ENCODE data around the gene GTF2F1. TPM values are rescaled to one million over a fixed set of nuclear protein-coding genes. Genes with fewer than 3 reads are reported as not detected.

Gene GTF2F1
- total RNA-seq, 3 donors from 2014 or later, result 46.7 to 51.0 (median 48.5) TPM

DNA sequence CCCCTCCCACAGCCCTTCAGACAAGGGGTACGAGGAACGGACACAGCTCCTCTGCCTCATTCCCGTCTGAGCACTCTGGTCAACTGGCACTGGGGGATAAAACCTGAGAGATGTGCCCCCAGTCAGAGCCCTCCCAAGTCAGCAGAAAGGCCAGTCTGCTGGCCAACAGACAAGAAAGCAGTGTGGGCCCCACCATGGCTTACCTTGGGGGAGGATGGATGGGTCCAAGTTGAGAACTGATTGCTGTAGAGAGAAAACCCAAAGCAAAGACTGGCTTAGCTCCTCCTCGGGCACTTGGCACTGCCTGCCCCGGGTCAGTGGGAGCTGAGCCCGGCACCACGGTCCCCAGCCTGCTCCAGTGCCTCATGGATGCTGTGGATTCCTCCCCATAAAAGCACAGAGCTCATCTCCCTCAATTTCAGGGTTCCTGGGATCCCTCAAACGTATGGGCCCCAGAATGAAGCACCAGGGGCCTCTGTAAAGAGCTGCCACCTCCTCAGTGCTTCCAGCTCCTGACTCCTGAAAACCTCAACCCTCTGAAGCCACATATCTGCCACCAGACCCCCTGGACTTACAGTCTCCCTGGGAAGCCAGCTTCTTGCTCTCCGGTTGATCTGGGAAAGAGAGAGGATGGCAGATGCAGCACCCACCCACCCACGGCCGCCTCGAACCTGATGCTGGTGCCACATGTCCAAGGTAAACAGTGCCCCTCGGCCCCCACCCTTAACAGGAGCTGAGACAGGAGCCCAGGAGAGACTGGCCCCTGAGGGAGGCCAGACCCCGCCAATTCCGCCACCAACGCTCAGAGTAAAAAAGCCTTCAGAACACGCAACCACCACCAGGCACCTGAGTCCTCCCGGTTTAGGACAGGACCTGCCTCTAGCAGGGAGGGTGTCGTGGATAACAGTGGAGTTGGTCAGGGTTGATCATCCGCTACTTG lies 28.4 kb upstream of the GTF2F1 start:
- peaks cover 3 to 11% of the 10 kb centered on the region in 2 donors for H3K4me1 ChIP-seq
- intact Hi-C loops (cut with DNase I; ENCODE audit: low total_unique reads), result no loop called here
- no peak for TF ChIP-seq POLR2A (IDR thresholded peaks at IDR 0.05)
- TF ChIP-seq POLR2AphosphoS5 (IDR thresholded peaks at IDR 0.05), result no peak
- TF ChIP-seq, protein P1, sequence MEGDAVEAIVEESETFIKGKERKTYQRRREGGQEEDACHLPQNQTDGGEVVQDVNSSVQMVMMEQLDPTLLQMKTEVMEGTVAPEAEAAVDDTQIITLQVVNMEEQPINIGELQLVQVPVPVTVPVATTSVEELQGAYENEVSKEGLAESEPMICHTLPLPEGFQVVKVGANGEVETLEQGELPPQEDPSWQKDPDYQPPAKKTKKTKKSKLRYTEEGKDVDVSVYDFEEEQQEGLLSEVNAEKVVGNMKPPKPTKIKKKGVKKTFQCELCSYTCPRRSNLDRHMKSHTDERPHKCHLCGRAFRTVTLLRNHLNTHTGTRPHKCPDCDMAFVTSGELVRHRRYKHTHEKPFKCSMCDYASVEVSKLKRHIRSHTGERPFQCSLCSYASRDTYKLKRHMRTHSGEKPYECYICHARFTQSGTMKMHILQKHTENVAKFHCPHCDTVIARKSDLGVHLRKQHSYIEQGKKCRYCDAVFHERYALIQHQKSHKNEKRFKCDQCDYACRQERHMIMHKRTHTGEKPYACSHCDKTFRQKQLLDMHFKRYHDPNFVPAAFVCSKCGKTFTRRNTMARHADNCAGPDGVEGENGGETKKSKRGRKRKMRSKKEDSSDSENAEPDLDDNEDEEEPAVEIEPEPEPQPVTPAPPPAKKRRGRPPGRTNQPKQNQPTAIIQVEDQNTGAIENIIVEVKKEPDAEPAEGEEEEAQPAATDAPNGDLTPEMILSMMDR (IDR thresholded peaks at IDR 0.05), result no peak

DNA sequence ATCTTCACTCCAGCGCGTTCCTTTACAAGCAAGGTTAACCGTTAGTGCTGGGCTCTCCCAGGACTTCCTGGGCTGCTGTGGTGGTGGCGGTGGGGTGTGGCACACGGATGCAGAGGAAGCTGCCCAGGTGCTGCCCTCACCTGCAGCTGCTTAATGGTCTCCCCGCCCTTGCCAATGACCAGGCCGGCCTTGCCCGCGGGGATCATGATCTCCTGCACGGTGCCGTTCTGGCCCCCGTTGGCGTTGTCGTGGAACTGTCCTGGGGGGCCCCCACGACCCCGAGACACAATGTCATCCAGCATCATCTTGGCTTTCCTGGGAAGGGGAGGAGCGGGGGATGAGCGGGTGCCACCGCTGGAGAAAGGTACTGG lies 25.6 kb upstream of the GTF2F1 start:
- H3K9me3 ChIP-seq, result no peaks in the 10 kb centered on the region
- peaks cover 27% of the 10 kb centered on the region for H3K36me3 ChIP-seq
- no peak overlapping the region for H3K27ac ChIP-seq
- no peak for DNase-seq (ENCODE audit: low spot score in 2 of 2)
- TF ChIP-seq POLR2A (IDR thresholded peaks at IDR 0.05) (no peak), POLR2AphosphoS5 (IDR thresholded peaks at IDR 0.05) (no peak)
- TF ChIP-seq, protein P1 (IDR thresholded peaks at IDR 0.05), result no peak
- no peaks in the 10 kb centered on the region for H3K27me3 ChIP-seq
- intact Hi-C loops (cut with DNase I; ENCODE audit: low total_unique reads), result no loop called here
- H3K4me3 ChIP-seq, result no peak overlapping the region
- H3K4me1 ChIP-seq, result peaks cover 3 to 11% of the 10 kb centered on the region in 2 donors

More for the DNA sequence above, 28.4 kb upstream of the GTF2F1 start:
- Histone ChIP-seq H3K36me3 (peaks cover 5% of the 10 kb centered on the region), H3K27me3 (no peaks in the 10 kb centered on the region), H3K9me3 (no peaks in the 10 kb centered on the region), H3K27ac (no peak overlapping the region), H3K4me3 (peak overlapping the region in 1 of 3 donors; percentile 16)
- DNase-seq (ENCODE audit: low spot score in 2 of 2), result no peak

DNA sequence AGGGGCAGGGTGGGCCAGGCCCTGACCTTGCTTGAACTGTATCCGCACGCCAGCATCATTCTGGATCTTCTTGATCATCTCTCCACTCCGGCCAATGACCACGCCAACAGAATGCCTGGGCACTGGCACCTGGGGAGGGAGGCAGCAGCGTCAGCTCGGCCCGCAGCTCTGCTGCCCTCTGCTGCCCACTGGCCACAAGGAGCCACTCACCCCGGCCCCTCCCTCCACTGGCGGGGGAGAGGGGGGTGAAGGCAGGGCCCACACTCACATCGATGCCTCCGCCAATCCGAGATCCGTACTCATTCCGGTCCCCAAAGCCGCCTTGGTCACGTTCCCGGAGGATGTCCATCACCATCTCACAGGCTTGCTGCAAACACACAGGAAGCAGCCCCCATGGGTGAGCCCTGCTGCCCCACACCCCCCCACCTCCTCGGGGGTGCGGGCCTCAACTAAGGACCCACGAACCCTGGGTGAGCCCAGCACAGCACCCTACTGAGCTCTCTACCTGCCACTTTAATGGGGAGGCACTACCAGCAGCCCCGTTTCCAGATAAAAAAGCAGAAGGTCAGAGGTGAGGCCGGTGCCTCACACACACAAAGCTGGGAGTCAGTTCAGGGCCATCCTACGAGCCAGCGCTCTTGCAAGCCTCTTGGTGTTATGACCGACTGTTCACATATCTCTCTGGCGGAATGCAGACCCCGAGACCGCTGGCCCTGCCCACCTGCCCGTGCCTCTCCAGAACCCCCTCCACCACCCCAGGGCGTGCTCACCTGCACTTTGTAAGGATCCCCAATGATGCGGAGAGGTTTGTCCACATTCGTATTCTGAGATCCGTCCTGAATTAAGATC lies 25.0 kb upstream of the GTF2F1 start:
- no peak for DNase-seq (ENCODE audit: low spot score in 2 of 2)
- no peak overlapping the region for H3K4me3 ChIP-seq
- H3K4me1 ChIP-seq, result peaks cover under 1 to 7% of the 10 kb centered on the region in 2 donors
- H3K27me3 ChIP-seq, result no peaks in the 10 kb centered on the region
- intact Hi-C loops (cut with DNase I; ENCODE audit: low total_unique reads), result no loop called here
- TF ChIP-seq POLR2A (IDR thresholded peaks at IDR 0.05) (no peak), POLR2AphosphoS5 (IDR thresholded peaks at IDR 0.05) (no peak)
- TF ChIP-seq, protein P1 (IDR thresholded peaks at IDR 0.05), result no peak
- H3K36me3 ChIP-seq, result peaks cover 27% of the 10 kb centered on the region
- no peak overlapping the region for H3K27ac ChIP-seq
- no peaks in the 10 kb centered on the region for H3K9me3 ChIP-seq

DNA sequence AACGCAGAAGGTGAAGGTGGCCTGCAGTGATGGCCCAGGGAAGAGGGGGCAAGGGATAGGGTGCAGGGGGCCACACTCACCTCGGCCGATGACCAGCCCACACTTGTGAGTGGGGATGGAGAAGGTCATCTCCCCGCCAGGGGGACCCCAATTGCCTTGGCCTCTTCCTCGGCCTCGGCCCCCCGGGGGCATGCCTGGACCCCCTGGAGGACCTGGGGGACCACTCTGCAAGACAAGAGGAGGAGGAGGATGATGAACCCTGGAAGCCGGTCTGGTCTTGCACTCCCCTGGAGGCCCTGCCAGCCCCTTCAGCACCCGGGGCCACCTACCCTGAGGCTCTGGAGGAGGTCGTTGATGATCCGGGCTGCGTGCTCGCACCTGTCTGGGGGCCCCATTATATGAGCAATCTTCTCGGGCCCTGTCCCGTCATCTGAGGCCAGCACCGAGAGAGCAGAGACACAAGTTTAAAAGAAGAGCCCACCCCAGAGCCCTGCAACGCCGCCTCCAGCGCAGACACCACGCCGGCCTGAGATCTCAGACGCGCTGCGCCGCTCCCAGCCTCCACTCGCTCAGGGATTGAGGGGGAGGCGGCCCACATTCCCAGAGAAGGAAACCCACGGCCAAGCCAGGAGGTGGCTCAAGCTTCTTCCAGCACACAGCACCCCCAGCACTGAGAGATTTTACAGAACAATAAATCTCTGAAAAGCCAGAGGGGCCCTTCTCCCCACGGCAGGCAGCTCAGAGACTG lies 23.9 kb upstream of the GTF2F1 start:
- Histone ChIP-seq H3K27me3 (no peaks in the 10 kb centered on the region), H3K4me3 (no peak overlapping the region), H3K36me3 (peaks cover 27% of the 10 kb centered on the region), H3K27ac (no peak overlapping the region), H3K9me3 (no peaks in the 10 kb centered on the region), H3K4me1 (no peaks in the 10 kb centered on the region)
- TF ChIP-seq POLR2AphosphoS5 (IDR thresholded peaks at IDR 0.05) (no peak), POLR2A (IDR thresholded peaks at IDR 0.05) (no peak)
- TF ChIP-seq, protein P1 (IDR thresholded peaks at IDR 0.05), result no peak
- DNase-seq (ENCODE audit: low spot score in 2 of 2), result no peak
- intact Hi-C loops (cut with DNase I; ENCODE audit: low total_unique reads), result no loop called here

Data from breast epithelium (tissue), 4 donors.